ENCODE measurements around the gene ATP6V1G2. TPM values are rescaled to one million over a fixed set of nuclear protein-coding genes. Genes with fewer than 3 reads are reported as not detected.
"Not testable (repeated sequence)": the region's sequence is repeated elsewhere in the genome, so short reads cannot be mapped to it uniquely, and the experiment has no call there.

Gene ATP6V1G2
- total RNA-seq, result 1 to 10 TPM in 2 of 4 donors, not detected in 2; 1.2 to 1.6 TPM

GRCh38 chr6:31546339-31546957, at the start of gene ATP6V1G2:
TSS of gene ATP6V1G2 (minus strand) at chr6:31546608. CDS start at chr6:31546559, 49 bp downstream.
- peak; percentile 89 to 91 for DNase-seq
- intact Hi-C loops (cut with DNase I; ENCODE audit: low total_unique reads), result loop anchor here (5.0 kb wide), 1 partner anchor 51 kb away; no protein-coding TSS in a partner anchor
- Histone ChIP-seq H3K27me3 (no peaks in the 10 kb centered on the region), H3K9me3 (no peaks in the 10 kb centered on the region), H3K36me3 (no peaks in the 10 kb centered on the region), H3K27ac (peak within 1 kb of the TSS; percentile 84 to 95), H3K4me1 (peaks cover 0 to 3% of the 10 kb centered on the region in 2 donors), H3K4me3 (peak within 1 kb of the TSS; percentile 34 to 42)
- TF ChIP-seq POLR2A (IDR thresholded peaks at IDR 0.05) (peak in 1 of 2 donors; percentile 39), CTCF (IDR thresholded peaks at IDR 0.05) (peak; percentile 98 to 99 (median 99))

- Histone ChIP-seq H3K4me3 (no peak overlapping the region), H3K27me3 (no peaks in the 10 kb centered on the region), H3K36me3 (no peaks in the 10 kb centered on the region), H3K27ac (no peak overlapping the region), H3K9me3 (no peaks in the 10 kb centered on the region), H3K4me1 (no peaks in the 10 kb centered on the region)
- DNase-seq, result no peak
- intact Hi-C loops (cut with DNase I; ENCODE audit: low total_unique reads), result no loop called here
- TF ChIP-seq CTCF (IDR thresholded peaks at IDR 0.05) (no peak), POLR2A (IDR thresholded peaks at IDR 0.05) (no peak)
Measured at GRCh38 chr6:31592396-31592771, 46.0 kb upstream of the ATP6V1G2 start.

GRCh38 chr6:31590691-31591090, 44.3 kb upstream of the ATP6V1G2 start:
- H3K36me3 ChIP-seq; H3K9me3 ChIP-seq; H3K27me3 ChIP-seq; DNase-seq; intact Hi-C loops (cut with DNase I; ENCODE audit: low total_unique reads); H3K4me1 ChIP-seq; H3K4me3 ChIP-seq; H3K27ac ChIP-seq: not testable (repeated sequence)

GRCh38 chr6:31588871-31589650, 42.7 kb upstream of the ATP6V1G2 start:
- Histone ChIP-seq H3K27me3 (no peaks in the 10 kb centered on the region), H3K27ac (no peak overlapping the region), H3K9me3 (no peaks in the 10 kb centered on the region), H3K4me3 (no peak overlapping the region), H3K4me1 (no peaks in the 10 kb centered on the region), H3K36me3 (no peaks in the 10 kb centered on the region)
- no peak for DNase-seq
- TF ChIP-seq POLR2A (IDR thresholded peaks at IDR 0.05) (no peak), CTCF (IDR thresholded peaks at IDR 0.05) (no peak)
- intact Hi-C loops (cut with DNase I; ENCODE audit: low total_unique reads), result no loop called here

GRCh38 chr6:31587791-31588777, 41.7 kb upstream of the ATP6V1G2 start:
- intact Hi-C loops (cut with DNase I; ENCODE audit: low total_unique reads), result no loop called here
- no peaks in the 10 kb centered on the region for H3K9me3 ChIP-seq
- DNase-seq, result no peak
- H3K27ac ChIP-seq, result no peak overlapping the region
- H3K4me1 ChIP-seq, result no peaks in the 10 kb centered on the region
- H3K4me3 ChIP-seq, result no peak overlapping the region
- H3K27me3 ChIP-seq, result no peaks in the 10 kb centered on the region
- H3K36me3 ChIP-seq, result no peaks in the 10 kb centered on the region
- no peak for TF ChIP-seq CTCF (IDR thresholded peaks at IDR 0.05)
- no peak for TF ChIP-seq POLR2A (IDR thresholded peaks at IDR 0.05)

Data from uterus (tissue), 4 donors.